GM12873 (cell line): ENCODE results near the gene GCNT3.

ENCODE experiments used
- TF ChIP-seq, protein P1 (sequence below): IDR thresholded peaks from 2 replicates; pipeline ENCODE4 v1.5.1; 2012; ENCODE audit warnings: low read depth, mild to moderate bottlenecking, moderate library complexity, low read length, control low read depth; ENCODE audit not compliant: insufficient read depth; ENCODE audit errors: missing control alignments

Gene GCNT3

GRCh38 chr15:59618406-59618805, 6.8 kb downstream of the GCNT3 start:
- TF ChIP-seq, protein P1, sequence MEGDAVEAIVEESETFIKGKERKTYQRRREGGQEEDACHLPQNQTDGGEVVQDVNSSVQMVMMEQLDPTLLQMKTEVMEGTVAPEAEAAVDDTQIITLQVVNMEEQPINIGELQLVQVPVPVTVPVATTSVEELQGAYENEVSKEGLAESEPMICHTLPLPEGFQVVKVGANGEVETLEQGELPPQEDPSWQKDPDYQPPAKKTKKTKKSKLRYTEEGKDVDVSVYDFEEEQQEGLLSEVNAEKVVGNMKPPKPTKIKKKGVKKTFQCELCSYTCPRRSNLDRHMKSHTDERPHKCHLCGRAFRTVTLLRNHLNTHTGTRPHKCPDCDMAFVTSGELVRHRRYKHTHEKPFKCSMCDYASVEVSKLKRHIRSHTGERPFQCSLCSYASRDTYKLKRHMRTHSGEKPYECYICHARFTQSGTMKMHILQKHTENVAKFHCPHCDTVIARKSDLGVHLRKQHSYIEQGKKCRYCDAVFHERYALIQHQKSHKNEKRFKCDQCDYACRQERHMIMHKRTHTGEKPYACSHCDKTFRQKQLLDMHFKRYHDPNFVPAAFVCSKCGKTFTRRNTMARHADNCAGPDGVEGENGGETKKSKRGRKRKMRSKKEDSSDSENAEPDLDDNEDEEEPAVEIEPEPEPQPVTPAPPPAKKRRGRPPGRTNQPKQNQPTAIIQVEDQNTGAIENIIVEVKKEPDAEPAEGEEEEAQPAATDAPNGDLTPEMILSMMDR = no peak

DNA sequence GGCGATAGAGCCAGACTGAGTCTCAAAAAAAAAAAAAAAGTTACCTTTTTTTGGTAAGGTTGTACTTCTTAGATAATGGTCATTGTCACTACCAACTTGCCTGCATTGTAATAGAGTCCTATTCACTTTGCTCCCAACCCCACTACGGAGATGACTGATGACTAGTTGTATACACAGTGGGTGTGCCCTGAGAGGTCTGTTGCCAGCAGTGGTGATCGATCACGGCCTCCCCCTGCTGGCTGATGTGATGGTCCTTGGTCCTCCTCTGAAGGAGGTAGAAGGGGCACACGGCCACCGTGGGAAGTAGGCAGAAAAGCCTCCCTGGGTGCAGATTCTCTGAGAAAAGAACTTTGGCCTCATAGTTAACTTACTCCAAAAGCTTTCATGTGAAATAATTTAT, 10.7 kb downstream of the GCNT3 start:
- TF ChIP-seq, protein P1 = peak; percentile 76

- TF ChIP-seq, protein P1 = peak; percentile 48
These were observed 21.1 kb downstream of the GCNT3 start for GRCh38 chr15:59632714-59633113.

GRCh38 chr15:59636184-59636583, 24.6 kb downstream of the GCNT3 start:
- TF ChIP-seq, protein P1 = no peak

DNA sequence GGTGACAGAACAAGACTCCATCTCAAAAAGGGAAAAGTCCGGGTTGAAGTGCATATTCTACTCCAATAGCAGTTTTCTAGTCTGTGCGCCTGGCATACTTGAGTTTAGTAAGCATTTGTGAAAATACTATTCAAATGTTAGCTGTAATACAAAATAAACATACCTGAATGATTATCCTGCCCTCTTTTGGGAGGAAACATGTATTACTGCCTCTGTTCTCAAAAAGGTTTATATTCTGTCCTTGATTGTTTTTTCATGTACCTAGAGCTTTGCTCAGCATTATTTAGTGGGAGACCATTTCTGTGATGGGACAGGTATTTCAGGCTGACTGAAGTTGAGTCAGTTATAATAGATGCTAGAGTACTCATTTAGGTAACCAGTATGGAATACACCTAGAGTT, 25.9 kb downstream of the GCNT3 start:
- TF ChIP-seq, protein P1 = peak; percentile 8

GRCh38 chr15:59642351-59642750, 30.8 kb downstream of the GCNT3 start:
- TF ChIP-seq, protein P1 = no peak

DNA sequence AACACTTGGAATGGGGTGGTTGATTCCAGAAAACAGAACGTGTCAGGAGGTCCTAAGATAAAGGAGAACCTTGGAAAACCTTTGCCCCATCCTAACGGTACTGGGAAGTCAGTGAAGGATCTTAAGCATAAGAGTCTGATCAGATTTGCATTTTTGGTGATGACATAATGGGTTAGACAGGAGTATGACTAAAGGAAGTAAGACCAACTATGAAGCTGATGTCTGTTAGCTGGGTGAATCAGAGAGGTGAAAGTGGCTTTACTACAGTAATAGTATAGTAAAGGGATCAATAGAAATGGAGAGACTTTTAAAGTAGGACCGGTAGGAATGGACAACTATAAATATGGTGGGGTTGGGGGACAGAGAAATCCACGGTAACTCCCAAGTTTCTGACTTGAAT, 33.2 kb downstream of the GCNT3 start:
- TF ChIP-seq, protein P1 = no peak
